Measurements from ENCODE around the gene SHISAL2A.

The SHISAL2A gene

DNA sequence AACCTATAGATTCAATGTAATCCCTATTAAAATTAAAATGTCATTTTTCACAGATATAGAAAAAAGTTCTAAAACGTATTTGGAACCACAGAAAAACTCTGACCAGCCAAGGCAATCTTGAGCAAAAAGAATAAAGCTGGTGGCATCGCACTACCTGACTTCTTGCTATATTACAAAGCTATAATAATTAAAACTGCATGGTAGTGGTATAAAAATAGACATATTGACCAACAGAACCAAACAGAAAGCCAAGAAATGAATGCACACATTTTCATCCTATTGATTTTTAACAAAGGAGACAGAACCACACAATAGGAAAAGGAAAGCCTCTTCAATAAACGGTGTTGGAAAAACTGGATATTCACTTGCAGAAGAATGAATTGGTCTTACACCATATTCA, 9.2 kb upstream of the SHISAL2A start:
- DNase-seq: no peak

DNA sequence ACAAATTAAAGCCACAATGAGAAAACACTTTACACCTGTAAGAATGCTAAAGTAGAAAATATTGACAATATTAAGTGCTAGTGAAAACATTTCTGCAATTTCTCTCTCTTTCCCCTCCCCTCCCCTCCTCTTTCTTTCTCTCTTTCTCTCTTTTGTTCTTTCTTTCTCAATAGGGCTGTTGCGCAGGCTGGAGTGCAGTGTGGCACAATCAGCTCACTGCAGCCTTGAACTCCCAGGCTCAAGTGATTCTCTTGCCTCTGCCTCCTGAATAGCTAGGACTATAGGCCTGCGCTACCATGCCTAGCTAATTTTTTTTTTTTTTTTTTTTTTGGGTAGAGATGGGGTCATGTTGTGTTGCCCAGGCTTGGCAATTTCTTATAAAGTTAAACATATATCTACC, 5.9 kb upstream of the SHISAL2A start:
- DNase-seq: no peak

DNA sequence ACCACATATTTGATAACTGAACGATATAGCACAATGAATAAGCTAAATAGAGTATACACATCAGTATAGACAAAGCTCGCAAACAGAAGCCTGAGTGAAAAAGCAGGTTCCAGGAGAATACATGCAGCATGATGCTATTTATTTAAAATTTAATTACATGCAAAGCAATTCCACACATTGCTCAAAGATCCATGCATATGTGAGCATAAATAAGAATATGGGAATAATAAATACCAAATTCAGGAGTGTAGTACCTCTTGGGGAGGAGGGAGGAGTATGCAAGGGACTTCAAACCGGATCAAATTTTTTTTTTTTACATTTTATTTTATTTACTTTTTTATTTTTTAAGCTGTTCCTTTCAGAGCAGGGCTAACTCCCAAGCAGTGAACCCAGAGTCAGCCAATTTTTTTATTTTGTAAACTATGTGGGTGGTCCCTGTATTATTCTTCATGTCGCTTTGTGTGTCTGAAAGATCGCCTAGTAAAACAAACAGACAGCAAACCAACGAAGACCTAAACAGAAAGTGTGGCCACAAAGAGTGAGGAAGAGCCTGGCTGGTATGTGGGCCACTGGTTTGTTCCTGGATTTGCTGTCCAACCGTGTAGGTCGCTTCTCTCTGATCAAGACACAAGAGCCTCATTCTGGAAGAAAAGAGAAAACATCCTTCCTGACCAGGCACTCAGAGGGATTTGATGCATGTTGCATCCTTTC, 4.2 kb upstream of the SHISAL2A start:
- no peak for DNase-seq

DNA sequence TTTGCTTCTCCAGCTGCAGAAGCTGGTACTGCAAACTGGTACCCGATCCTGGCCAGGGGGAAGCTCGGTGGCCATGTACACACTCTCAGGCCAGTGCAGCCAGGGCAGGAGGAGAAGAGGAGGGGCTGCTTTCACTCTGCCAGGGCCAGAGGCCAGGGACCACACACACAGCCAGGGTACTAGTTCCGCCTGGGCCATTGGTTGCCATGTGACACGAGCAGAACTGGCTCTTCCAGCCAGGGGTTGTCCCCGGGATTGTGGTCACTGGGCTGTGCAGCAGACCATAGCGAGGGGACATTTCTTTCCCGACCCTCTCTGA, 3.7 kb upstream of the SHISAL2A start:
- DNase-seq: no peak

DNA sequence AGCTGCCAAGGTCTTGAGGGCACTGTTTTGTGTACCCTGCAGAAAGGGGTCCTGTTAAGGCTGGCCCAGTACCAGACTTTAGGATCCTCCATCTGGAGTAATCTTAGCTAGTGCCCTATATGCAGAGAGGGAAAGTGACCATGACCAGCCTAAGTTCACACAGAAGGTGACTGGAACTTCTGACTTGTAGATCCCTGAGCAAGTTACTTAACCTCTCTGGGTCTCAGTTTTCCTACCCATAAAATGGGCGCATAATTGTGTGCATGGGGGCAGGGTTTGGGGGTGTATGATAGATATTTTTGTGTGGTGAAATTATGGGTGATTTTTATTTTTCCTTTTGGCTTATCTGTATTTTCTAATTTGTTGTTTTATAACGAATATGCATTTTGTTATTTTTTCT, 3.3 kb upstream of the SHISAL2A start:
- DNase-seq: no peak

DNA sequence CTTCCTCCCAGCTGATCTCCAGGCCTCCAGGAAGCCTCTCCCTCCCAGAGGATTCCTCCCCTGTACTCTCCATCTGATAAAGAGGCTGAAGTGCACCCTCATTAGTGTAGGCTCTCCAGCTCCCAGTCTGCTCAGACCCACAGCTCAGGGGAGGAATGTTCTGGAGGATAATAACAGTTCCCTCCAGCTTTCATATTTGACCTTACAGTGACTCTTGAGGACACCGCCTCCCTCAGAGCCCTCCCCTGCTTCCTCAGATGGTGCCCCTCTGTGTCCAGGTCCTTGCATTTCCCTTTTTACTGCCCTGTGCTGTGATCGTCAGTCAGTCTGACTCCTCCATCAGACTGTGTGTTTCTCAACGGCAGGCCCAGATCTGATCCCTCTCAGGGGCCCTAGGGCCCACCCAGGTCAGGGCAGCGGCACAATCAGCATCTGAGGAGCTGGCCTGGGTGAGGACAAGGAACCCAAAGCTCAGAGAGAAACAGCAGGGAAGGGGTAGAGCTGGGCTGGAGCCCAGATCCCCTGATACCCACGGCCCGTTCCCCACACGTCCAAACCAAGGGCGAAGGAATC, 1.1 kb upstream of the SHISAL2A start:
- no peak for DNase-seq

DNA sequence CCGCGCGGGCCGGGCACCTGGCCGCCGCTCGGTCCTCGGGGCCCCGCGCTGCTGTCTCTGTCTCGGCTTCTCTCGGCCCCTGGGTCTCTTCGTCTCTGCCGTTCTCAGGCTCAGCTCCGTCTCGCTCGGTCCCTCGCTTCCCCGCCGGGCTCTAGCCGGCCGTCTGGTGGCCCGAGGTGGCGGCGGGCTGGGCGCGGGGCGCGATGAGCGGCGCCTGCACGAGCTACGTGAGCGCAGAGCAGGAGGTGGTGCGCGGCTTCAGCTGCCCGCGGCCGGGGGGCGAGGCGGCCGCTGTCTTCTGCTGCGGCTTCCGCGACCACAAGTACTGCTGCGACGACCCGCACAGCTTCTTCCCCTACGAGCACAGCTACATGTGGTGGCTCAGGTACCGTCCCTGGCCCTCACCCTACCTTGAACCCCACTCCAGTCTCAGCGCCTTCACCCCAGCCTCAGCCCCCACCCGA, 355 bp downstream of the SHISAL2A start:
- no peak for DNase-seq

DNA sequence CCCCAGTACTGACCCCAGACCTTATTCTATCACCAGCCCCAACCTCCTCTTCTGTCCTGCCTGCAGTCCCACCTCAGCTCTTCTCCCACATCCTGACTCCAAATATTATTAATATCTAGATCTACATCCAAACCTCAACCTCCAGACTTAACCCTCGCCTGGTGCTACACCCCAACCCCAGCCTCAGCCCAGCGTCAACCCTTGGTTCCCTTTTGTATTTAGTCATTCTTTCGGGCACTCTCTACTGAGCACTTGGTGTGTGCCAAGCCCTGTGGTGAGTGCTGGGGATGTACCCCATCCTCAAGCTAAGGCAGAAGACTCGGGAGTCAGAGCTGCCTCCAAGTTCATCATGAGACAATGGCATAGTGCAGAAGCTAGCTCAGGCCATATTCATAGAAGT, 1.1 kb downstream of the SHISAL2A start:
- DNase-seq: no peak

DNA sequence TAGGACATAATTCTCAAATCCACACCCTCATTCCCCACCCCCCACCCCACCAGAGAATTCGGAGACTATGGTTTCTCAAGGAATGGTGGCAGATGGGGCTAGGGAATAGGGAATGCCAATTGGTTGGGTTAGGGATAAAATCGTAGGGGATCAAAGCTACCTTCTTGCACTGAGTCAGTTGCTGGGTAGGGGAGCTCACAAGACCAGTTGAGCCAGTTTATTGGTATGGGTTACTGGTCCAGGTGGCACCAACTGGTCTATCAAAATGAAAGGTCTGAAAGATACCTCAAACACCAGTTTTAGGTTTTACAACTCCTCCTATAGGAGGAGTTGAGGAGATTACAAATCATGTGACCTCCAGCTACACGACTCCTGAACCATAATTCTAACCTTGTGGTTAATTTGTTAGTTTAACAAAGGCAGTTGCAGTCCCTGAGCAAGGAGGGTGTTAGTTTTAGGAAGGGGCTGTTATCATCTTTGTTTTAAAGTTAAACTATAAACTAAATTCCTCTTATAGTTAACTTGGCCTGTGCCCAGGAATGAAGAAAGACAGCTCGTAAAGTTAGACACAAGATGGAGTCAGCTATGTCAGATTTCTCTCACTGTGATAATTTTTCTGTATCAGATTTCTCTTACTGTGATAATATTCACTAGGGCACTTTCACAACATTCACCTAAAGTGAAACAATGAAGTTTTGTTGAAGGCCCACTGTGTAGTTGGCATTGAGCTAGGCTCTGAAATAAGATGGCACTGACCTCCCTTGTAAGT, 2.5 kb downstream of the SHISAL2A start:
- DNase-seq: no peak

DNA sequence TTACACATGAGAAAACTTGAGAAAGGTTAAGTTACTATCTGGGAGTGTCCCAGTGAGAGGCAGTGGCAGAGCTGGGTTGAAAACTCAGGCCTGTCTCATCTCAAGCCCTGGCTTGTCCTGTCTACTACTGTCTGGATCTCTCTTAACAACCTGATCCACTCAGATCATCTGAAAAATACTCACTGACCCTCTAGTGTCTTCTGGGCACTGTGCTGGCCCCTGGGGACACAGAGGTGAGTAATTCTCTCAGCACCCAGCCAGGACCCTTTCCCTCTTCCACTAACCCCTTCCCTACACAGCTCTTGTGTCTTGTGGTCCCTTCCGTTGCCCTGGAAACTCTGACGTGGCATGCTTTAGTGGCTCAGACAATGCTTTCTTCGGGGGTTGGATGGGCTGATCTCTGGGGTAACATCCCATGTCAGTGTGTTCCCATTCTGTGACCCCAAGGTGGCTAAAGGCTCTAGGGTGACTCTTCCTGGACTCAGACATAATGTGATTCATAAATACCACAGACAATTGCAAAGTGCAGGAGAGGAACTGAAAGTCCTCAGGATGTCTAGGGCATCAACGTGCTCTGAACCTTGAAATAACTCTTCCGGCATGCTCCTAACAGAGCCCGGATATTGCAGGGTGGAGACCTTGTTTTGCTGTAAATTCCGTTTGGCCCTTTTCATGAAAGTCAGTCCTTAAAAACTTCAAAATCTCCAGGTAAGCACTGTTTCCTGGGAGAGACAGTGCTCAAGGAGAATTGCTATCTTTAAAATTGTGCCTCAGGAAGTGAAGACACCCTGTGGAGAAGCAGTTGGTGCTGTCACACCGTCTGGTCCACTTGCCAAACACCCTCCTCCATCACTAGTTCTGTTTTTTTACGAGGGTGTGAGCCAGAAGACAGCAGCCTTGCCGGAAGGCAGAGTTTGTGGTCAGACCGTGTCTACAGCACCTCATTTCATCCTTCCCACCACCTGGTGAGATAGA, 4.0 kb downstream of the SHISAL2A start:
- no peak for DNase-seq

DNA sequence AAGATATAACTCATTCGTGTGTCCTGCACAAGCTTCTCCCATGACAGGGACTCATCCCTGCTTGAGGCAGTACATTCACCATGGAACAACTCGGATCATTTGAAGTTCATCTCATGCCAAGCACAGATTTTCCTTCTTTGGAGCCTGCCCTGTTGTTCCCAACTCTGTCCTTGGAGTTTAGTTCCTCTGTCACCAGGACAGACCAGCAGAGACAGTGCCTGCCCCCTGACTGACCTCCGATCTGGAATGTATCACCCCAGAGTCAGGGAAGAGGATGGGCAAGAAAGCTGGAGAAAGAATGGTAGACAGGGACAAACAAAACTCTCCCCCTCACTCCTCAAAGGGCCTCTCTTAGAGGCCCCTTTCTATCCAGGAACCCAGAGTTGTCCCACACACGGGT, 5.0 kb downstream of the SHISAL2A start:
- DNase-seq: no peak

DNA sequence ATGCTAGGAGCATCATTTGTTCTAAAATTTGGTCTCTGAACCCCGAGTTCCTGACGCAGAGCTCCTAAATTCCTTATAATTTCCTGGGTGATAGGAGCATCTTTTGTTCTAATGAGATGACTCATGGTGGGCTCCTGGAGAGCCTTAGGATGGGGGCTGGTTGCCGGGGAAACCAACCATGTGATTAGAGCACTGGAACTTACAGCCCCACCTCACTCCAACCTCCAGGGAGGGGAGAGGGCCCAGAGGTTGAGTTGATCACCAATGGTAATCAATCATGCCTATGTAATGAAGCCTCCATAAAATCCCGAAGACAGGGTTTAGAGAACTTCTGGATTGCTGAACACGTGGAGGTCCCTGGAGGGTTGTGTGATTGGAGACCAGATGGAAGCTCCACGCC, 7.7 kb downstream of the SHISAL2A start:
- no peak for DNase-seq

DNA sequence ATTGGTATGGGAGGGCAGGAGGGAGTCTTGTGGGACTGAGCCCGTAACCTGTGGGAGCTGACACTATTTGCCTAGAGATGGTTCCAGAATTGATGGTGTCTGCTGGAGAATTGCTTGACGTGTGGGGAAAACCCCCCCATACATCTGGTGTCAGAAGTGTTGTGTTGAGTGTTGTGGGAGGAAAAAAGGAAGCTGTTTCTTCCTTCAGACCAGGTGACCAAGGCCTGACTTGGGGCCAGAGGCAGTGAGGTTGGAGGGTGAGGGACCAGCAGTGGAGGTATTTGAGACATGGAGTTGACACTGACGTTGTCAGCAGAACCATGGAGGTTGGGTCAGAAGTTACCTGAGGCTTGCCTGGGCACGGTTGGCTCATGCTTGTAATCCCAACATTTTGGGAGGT, 8.3 kb downstream of the SHISAL2A start:
- DNase-seq: no peak

DNA sequence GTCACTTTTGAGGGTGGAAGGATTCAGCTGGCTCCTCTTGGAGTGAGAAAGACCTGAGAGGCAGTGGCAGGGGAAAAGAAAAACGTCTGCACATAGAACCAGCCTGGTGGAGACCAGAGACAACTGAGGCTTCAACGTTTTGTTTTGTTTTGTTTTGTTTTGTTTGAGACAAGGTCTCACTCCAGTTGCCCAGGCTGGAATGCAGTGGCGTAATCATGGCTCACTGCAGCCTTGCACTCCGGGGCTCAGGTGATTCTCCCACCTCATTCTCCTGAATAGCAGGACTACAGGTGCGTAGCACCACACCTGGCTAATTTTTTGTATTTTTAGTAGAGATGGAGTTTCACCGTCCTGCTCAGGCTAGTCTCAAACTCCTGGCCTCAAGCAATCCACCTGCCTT, 12.3 kb downstream of the SHISAL2A start:
- DNase-seq: no peak

DNA sequence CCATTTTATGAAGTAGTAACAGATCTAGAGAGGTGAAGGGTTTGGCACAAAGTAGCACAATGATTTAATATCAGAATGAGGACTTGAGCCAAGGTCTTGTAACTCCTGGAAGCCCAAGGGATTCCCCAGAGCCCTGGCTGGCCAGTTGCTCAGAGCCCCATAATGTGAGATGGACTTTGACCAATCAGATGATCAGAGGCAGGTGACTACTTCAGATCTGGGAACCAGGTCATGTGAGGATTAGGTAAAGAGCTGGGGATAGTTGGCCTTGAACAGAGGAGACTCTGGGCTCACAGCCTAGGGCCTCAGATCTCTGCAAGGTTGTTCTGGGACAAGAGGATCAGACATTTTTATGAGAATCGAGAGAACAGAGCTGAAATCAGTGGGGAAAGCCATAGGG, 18.9 kb downstream of the SHISAL2A start:
- DNase-seq: no peak

DNA sequence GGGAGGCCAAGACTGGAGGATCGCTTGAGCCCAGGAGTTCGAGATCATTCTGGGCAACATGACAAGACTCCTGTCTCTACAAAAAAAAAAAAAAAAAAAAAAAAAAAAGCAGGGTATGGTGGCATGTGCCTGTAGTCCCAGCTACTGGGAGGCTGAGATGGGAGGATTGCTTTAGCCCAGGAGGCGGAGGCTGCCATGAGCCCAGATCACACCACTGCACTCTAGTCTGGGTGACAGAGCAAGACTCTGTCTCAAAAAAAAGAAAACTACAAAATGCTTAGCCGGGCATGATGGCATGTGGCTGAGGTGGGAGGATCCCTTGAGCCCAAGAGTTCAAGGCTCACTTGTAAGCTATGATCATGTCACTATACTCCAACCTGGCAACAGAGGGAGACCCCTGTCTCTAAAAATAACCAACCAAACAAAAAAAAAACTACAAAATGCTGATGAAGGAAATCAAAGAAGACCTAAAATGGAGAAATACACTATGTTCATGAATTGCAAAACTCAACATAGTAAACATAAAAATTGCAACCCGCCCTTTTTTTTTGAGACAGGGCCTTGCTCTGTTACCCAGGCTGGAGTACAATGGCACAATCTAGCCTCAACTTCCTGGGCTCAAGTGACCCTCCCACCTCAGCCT, 20.4 kb downstream of the SHISAL2A start:
- no peak for DNase-seq

DNA sequence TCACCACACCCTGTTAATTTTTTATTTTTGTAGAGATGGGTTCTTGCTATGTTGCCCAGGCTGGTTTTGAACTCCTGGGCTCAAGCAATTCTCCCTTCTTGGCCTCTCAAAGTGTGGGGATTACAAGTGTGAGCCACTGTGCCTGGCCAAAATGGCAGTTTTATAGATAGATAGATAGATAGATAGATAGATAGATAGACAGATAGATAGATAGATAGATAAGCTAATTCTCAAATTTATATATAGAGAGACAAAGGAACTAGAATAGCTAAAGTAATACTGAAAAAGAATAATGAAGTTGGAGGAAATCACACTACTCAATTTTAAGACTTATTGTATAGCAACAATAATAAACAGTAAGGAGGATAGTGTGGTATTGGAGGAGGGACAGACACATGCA, 21.1 kb downstream of the SHISAL2A start:
- DNase-seq: no peak

DNA sequence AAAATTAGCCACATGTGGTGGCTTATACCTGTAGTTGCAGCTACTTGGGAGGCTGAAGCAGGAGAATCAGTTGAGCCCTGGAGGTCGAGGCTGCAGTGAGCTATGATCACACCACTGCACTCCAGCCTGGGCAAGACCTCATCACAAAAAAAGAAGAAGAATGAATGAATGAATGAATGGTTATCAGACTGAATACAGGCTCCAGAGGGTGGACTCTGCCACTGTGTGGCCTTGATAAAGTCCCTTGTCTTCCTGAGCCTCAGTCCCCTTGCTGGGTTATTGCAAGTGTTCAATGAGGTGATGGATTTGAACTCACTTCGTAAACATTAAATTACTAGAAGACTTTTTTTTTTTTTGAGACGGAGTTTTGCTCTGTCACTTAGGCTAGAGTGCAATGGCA, 24.7 kb downstream of the SHISAL2A start:
- no peak for DNase-seq

DNA sequence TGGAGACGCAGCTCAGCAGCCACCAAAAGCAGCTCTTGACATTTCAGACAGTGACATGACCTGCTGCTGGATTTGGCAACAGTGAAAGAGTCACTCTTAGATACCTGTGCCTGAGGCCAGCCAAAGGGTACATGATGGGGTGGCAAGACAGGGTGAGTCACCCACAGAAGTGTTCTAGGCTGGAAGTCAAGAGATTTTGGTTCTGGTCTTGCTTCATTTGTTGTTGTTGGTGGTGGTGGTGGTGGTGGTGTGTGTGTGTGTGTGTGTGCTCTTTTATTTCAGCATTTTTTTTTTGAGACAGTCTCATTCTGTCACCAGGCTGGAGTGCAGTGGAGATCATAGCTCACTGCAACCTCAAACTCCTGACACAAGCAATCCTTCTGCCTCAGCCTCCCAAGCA, 25.8 kb downstream of the SHISAL2A start:
- DNase-seq: no peak

DNA sequence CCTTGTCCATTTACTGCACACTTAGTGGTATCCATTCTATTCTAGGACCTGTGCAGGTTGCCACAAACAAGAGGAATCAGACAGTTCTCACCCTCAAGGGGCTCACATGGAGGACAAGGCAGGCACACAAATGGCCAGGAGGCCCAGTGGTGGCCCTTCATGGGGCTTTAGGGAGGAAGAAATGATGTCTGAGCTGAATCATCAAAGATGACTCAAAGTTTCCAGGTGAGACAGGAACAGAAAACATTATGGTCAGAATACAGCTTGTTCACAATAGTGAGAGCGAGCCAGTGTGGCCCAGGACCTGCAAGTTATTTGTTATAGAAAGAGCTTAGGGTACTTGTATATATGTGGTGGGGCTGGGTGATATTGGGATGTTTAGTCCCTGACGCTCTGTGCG, 26.4 kb downstream of the SHISAL2A start:
- DNase-seq: no peak

DNA sequence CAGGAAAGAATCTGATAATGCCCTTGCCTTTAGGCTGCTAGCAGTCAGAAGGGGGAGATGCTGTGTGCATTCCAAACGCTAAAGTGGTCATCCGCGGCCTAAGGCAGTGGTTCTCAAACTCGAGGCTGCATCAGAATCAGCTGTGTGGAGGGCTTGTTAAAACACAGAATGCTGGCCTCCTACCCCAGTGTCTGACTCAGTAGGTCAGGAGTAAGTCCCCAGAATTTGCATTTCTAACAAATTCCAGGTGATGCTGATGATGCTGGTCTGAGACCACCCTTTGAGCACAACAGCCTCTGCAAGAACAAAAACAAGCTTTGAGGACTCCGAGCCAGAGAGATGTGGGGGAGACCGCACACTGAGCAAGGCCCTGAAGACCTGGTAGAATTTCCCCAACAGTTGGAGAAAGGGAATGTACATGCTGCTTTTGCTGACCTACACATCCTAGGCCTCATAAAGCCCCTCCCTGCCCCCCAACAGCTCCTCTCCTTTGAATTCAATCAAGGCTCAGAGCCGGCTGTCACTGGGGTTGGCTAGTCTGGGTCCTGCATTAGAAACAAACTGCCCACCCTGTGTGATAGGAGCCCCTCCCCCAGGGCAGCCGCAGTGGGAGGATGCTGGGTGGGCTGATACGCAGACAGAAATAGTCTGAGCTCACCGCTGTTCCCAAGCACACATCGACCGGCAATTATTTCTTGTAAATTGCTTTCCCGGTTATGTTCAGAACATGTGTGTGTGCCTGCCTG, 27.1 kb downstream of the SHISAL2A start:
- no peak for DNase-seq

DNA sequence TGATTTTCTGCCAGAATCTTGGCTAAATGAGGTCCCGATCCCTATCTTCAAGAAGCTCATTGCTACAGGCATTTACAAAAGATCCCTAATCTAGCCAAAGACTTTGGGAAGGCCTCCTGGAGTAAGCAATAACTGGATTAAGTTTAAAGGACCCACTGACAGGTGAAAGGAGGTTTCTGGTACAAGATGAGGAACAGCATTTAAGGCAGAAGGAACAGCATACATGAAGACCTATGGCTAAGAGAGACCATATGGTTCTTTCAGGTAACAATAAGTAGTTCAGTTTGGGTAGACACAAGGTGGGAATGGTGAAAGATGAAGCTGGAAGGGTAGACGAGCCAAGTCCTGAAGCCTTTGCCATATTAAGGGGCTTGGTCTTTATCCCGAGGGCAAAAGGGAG, 27.8 kb downstream of the SHISAL2A start:
- no peak for DNase-seq

Data from SHP77 (cell line).